T follicular helper cell (primary cell): ENCODE results near the gene APC2.
A peak's percentile ranks its signal among the peaks of the same experiment; 100 is the strongest.

Source experiments
- DNase-seq: peaks from one replicate; pipeline ENCODE4 v3.0.0-alpha.2; 2020; ENCODE audit warnings: low read depth
- total RNA-seq, 2 experiments: gene quantifications; one replicate each; lab custom pipeline; 2026; lab: John Stamatoyannopoulos, UW

APC2 gene, protein sequence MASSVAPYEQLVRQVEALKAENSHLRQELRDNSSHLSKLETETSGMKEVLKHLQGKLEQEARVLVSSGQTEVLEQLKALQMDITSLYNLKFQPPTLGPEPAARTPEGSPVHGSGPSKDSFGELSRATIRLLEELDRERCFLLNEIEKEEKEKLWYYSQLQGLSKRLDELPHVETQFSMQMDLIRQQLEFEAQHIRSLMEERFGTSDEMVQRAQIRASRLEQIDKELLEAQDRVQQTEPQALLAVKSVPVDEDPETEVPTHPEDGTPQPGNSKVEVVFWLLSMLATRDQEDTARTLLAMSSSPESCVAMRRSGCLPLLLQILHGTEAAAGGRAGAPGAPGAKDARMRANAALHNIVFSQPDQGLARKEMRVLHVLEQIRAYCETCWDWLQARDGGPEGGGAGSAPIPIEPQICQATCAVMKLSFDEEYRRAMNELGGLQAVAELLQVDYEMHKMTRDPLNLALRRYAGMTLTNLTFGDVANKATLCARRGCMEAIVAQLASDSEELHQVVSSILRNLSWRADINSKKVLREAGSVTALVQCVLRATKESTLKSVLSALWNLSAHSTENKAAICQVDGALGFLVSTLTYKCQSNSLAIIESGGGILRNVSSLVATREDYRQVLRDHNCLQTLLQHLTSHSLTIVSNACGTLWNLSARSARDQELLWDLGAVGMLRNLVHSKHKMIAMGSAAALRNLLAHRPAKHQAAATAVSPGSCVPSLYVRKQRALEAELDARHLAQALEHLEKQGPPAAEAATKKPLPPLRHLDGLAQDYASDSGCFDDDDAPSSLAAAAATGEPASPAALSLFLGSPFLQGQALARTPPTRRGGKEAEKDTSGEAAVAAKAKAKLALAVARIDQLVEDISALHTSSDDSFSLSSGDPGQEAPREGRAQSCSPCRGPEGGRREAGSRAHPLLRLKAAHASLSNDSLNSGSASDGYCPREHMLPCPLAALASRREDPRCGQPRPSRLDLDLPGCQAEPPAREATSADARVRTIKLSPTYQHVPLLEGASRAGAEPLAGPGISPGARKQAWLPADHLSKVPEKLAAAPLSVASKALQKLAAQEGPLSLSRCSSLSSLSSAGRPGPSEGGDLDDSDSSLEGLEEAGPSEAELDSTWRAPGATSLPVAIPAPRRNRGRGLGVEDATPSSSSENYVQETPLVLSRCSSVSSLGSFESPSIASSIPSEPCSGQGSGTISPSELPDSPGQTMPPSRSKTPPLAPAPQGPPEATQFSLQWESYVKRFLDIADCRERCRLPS (N-terminal part only)
- total RNA-seq = 0.30 to 0.48 reads per million in 2 experiments

GRCh38 chr19:1449467-1450442, at the start of gene APC2:
TSS of gene APC2 (plus strand) at chr19:1450121. CDS start at chr19:1453002, 2,881 bp downstream.
- no peak for DNase-seq

GRCh38 chr19:1400281-1401137, 49.4 kb upstream of the APC2 start:
- no peak for DNase-seq

DNA sequence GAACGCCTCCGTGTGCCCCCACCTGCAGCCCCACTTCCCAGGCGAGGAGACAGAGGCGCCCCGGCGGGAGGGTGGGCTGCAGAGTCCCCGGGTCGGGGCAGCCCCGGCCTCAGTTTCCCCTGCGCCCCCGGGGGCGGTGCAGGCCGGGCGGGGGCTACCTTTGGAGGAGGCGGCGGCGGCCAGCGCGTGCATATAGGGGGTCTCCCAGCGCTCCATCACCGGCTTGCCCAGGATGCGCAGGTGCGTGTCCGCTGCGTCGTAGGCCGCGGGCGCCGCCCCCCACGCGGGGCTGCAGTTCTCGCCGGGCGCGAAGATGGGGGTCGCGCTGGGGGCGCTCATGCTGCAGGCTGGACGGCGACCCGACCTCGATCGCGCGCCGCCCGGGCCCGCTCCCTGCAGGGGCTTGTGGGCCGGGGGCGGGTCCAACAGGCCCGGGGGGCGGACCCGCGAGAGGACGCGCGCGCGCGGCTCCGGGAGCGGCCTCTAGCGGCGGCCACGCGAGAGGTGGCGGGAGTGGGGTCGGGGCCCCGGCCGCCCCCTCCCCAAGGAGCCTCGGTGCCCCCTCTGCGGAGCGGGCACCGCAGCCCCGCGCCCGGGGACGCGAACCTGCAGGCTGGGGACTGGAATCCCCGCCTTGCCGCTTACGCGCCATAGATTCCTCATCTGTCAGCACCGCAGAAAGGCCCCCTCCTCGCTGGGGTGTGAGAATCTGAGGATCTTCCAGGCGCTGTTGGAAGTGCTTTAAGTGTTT, 48.6 kb upstream of the APC2 start, which contains the start of gene GAMT:
TSS of gene GAMT (minus strand) at position 405 of the 751 bp plus-strand sequence. CDS start at position 339, 66 bp downstream.
- DNase-seq = peak; percentile 48

- no peak for DNase-seq
These were observed 48.1 kb upstream of the APC2 start for GRCh38 chr19:1401889-1402217.

GRCh38 chr19:1402411-1403070, 47.4 kb upstream of the APC2 start:
- no peak for DNase-seq

- DNase-seq = peak; percentile 99
These were observed 43.0 kb upstream of the APC2 start for GRCh38 chr19:1406774-1407527.

- peak; percentile 25 for DNase-seq
These were observed 42.2 kb upstream of the APC2 start, which contains the start of gene DAZAP1 for GRCh38 chr19:1407528-1408299. TSS of gene DAZAP1 (plus strand) at chr19:1407586. CDS start at chr19:1407774, 188 bp downstream.

DNA sequence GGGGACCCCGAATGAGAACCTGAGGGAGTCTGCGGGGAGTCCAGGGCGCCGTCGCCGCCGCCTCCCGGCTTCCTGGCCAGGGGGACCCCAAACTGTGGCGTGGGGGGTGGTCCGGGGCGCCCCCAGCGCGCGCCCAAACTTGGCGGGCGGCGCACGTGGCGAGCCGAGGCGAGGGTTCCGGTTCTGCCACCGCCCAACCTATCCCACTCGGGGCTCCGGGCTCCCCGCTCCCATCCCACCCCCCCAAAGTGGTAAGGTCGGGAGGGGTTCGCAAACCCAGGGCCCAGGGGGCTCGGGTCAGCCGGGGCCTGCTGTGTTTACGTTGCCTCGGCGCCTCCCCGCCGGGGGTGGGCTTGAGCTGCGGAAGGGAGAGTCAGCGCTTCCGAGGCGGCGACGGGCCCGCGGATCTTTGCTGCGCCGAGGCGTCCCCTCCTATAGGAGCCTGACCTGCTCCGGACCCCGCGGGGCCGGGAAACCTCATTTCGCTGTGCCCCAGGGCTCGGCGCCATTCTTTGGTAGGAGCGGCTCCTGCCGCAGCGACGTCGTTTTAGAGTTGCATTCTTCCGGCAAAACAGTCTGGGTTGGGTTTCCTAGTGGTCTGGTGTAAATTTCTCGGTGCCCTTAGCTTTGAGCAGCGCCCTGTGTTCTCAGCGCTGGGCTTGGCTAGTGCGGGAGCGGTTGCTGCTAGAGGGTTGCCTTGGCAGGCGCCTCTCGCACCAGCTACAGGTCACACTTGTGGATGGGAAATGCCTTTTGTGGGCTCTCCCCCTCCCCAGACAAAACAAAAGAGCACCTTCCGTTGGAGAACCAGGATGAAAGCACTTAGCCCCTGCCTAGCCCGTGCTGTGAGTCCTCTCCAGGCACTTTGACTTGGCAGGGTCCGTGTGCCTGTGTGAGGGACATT, 41.4 kb upstream of the APC2 start:
- DNase-seq = peak; percentile 35

GRCh38 chr19:1409204-1410005, 40.5 kb upstream of the APC2 start:
- no peak for DNase-seq

DNA sequence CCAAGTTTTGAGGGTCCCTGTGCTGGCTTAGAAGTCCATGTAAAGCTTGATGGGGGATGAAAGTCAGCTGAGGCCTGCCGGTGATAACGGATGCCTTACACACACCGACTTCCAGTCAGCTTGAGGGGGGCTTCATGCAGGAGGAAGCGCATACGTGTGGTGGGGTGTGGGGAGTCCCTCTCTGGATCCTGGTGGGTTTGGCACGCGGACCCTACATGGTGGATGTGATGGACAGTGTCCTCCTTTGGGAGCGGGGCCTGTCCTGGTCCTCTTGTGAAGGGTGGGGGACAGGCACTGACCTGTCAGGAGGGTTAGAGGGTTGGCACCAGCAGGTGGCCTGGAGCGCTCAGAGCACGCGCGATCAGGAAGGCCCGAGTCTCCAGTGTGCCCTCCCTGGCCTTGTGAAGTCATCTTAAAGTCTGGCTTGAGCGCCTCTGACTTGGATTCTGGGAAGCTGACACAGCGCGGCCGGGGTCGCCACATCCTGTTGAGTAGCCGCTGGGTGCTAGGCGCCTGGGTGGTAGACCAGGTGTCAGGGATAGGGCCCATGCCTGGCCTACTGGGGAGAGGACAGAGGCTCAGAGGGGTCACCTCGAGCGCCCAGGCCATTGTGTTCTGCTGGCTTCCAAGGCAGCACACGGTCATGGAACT, 39.7 kb upstream of the APC2 start:
- DNase-seq = no peak

DNA sequence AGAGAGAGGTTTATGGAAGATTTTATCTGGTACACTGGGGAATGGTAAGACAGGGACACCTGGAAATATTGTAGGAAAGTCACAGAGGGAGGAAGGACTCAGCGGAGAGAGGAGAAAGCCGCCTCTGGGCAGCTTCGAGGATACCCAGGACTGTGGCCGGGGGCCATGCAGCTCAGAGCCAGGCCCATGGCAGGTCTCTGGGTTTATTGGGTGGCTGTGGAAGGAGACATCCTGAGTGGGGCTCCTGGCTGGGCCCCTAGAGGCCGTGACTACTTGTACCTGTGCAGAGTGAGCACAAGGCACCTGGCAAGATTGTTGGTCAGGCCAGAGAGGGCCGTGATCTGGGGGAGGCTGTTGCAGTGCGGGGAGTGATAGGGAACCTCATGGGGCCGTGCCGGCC, 39.1 kb upstream of the APC2 start:
- no peak for DNase-seq

GRCh38 chr19:1411255-1412191, 38.4 kb upstream of the APC2 start:
- no peak for DNase-seq

GRCh38 chr19:1412323-1412923, 37.5 kb upstream of the APC2 start:
- DNase-seq = no peak
